Measurements from ENCODE around the gene IER3. TPM values are rescaled to one million over a fixed set of nuclear protein-coding genes. Genes with fewer than 3 reads are reported as not detected.

IER3 gene
- total and polyA plus RNA-seq, 2 experiments from 2014 or later, result 19.9 to 21.2 TPM

DNA sequence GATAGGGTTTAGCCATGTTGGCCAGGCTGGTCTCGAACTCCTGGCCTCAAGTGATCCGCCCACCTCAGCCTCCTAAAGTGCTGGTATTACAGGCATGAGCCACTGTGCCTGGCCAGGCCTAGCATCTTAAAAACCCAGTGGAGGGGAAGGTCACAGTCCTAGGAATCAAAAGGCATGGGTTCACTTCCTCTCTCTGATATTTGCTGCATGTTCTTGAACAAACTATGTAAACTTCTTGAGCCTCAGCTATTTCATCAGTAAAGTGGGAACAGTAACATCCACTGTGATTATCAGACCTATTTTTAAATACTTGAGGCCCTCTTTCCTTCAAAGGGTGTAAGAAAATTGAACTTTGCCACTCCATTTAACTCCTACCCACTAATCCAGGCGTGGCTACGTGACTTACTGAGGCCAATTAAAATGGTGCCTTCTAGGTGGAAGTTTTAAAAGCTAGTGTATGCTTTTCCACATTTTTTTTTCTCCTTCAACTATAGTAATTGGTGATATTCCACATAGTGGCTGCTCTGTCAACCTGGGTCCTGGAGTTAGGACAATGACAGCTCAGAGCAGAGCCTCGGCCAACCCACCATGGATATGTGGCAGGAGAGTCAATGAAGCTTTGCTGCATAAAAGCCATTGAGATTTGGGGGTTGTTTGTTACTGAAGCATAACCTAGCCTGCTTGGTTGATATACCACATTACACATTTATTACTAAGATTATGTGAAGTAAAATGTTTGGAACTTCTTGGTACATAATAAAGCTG lies 32.2 kb upstream of the IER3 start (continued):
- TF ChIP-seq, protein P1, sequence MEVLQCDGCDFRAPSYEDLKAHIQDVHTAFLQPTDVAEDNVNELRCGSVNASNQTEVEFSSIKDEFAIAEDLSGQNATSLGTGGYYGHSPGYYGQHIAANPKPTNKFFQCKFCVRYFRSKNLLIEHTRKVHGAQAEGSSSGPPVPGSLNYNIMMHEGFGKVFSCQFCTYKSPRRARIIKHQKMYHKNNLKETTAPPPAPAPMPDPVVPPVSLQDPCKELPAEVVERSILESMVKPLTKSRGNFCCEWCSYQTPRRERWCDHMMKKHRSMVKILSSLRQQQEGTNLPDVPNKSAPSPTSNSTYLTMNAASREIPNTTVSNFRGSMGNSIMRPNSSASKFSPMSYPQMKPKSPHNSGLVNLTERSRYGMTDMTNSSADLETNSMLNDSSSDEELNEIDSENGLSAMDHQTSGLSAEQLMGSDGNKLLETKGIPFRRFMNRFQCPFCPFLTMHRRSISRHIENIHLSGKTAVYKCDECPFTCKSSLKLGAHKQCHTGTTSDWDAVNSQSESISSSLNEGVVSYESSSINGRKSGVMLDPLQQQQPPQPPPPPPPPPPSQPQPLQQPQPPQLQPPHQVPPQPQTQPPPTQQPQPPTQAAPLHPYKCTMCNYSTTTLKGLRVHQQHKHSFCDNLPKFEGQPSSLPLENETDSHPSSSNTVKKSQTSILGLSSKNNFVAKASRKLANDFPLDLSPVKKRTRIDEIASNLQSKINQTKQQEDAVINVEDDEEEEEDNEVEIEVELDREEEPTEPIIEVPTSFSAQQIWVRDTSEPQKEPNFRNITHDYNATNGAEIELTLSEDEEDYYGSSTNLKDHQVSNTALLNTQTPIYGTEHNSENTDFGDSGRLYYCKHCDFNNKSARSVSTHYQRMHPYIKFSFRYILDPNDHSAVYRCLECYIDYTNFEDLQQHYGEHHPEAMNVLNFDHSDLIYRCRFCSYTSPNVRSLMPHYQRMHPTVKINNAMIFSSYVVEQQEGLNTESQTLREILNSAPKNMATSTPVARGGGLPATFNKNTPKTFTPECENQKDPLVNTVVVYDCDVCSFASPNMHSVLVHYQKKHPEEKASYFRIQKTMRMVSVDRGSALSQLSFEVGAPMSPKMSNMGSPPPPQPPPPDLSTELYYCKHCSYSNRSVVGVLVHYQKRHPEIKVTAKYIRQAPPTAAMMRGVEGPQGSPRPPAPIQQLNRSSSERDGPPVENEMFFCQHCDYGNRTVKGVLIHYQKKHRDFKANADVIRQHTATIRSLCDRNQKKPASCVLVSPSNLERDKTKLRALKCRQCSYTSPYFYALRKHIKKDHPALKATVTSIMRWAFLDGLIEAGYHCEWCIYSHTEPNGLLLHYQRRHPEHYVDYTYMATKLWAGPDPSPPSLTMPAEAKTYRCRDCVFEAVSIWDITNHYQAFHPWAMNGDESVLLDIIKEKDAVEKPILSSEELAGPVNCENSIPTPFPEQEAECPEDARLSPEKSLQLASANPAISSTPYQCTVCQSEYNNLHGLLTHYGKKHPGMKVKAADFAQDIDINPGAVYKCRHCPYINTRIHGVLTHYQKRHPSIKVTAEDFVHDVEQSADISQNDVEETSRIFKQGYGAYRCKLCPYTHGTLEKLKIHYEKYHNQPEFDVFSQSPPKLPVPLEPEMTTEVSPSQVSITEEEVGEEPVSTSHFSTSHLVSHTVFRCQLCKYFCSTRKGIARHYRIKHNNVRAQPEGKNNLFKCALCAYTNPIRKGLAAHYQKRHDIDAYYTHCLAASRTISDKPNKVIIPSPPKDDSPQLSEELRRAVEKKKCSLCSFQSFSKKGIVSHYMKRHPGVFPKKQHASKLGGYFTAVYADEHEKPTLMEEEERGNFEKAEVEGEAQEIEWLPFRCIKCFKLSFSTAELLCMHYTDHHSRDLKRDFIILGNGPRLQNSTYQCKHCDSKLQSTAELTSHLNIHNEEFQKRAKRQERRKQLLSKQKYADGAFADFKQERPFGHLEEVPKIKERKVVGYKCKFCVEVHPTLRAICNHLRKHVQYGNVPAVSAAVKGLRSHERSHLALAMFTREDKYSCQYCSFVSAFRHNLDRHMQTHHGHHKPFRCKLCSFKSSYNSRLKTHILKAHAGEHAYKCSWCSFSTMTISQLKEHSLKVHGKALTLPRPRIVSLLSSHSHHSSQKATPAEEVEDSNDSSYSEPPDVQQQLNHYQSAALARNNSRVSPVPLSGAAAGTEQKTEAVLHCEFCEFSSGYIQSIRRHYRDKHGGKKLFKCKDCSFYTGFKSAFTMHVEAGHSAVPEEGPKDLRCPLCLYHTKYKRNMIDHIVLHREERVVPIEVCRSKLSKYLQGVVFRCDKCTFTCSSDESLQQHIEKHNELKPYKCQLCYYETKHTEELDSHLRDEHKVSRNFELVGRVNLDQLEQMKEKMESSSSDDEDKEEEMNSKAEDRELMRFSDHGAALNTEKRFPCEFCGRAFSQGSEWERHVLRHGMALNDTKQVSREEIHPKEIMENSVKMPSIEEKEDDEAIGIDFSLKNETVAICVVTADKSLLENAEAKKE (CRISPR knock-in tag; IDR thresholded peaks at IDR 0.05), result no peak
- TF ChIP-seq, protein P2, sequence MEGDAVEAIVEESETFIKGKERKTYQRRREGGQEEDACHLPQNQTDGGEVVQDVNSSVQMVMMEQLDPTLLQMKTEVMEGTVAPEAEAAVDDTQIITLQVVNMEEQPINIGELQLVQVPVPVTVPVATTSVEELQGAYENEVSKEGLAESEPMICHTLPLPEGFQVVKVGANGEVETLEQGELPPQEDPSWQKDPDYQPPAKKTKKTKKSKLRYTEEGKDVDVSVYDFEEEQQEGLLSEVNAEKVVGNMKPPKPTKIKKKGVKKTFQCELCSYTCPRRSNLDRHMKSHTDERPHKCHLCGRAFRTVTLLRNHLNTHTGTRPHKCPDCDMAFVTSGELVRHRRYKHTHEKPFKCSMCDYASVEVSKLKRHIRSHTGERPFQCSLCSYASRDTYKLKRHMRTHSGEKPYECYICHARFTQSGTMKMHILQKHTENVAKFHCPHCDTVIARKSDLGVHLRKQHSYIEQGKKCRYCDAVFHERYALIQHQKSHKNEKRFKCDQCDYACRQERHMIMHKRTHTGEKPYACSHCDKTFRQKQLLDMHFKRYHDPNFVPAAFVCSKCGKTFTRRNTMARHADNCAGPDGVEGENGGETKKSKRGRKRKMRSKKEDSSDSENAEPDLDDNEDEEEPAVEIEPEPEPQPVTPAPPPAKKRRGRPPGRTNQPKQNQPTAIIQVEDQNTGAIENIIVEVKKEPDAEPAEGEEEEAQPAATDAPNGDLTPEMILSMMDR (conservative IDR thresholded peaks at IDR 0.05; ENCODE audit: low read depth in 2 of 2), result no peak

DNA sequence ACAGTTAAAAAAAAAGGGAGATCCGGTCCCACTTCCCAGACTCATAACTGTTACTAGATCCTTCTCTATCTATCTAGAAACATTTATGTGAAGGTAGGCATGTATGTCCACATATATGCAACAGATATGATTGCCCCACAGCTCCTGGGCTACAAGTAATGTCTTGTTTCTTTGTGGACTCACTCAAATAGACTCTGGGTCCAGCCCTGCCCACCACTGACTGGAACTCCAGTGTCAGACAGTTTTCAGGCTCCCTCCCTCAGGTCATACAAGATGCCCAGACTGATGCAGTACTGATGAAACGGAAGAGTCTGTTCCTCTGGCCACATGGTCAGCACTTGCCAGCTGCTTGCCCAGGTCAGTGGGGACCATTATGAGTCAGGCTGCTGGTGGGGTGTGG lies 30.8 kb upstream of the IER3 start:
- no peaks in the 10 kb centered on the region for H3K79me2 ChIP-seq (replicated peaks; ENCODE audit: insufficient read depth)
- no peak overlapping the region for H3K27ac ChIP-seq (ENCODE audit: low read depth)
- peaks cover 10% of the 10 kb centered on the region for H3K27me3 Mint-ChIP-seq (ENCODE audit: insufficient read depth, low read depth, poor library complexity)
- DNase-seq (ENCODE audit: low spot score) (no peak), ATAC-seq (no peak)
- no peak overlapping the region for H3K4me3 Mint-ChIP-seq
- H3K4me1 ChIP-seq (ENCODE audit: insufficient read depth), result peaks cover 8% of the 10 kb centered on the region
- H3K9me3 Mint-ChIP-seq, result peaks cover 8% of the 10 kb centered on the region; the same call in 2 of the 3 replicates
- no peak overlapping the region for H3K4me2 ChIP-seq
- H3K27ac Mint-ChIP-seq, result no peak overlapping the region
- no peaks in the 10 kb centered on the region for H3K36me3 ChIP-seq (ENCODE audit: insufficient read depth)
- H3K4me1 Mint-ChIP-seq, result peaks cover 21% of the 10 kb centered on the region
- H3K4me3 ChIP-seq, result no peak overlapping the region
- H3F3A ChIP-seq (replicated peaks; ENCODE audit: low read depth), result 0 out of 2 replicates have a peak, but pooled peaks cover 3% of the 10 kb centered on the region
- H4K20me1 ChIP-seq (replicated peaks; ENCODE audit: insufficient read depth), result no peaks in the 10 kb centered on the region
- no peaks in the 10 kb centered on the region for H3K27me3 ChIP-seq (ENCODE audit: insufficient read depth)
- H3K9me2 ChIP-seq (ENCODE audit: insufficient read depth), result no peaks in the 10 kb centered on the region
- H2AFZ ChIP-seq, result no peak overlapping the region
- peaks cover 8% of the 10 kb centered on the region; the same call in 2 of the 3 replicates for H3K36me3 Mint-ChIP-seq (ENCODE audit: low read depth)
- TF ChIP-seq CREB1 (CRISPR knock-in tag; IDR thresholded peaks at IDR 0.05; ENCODE audit: low read depth), result no peak
- TF ChIP-seq ZNF331 (CRISPR knock-in tag; IDR thresholded peaks at IDR 0.05; ENCODE audit: low read depth), result no peak
- TF ChIP-seq ZNF114 (CRISPR knock-in tag; IDR thresholded peaks at IDR 0.05), result no peak
- TF ChIP-seq, protein P3, sequence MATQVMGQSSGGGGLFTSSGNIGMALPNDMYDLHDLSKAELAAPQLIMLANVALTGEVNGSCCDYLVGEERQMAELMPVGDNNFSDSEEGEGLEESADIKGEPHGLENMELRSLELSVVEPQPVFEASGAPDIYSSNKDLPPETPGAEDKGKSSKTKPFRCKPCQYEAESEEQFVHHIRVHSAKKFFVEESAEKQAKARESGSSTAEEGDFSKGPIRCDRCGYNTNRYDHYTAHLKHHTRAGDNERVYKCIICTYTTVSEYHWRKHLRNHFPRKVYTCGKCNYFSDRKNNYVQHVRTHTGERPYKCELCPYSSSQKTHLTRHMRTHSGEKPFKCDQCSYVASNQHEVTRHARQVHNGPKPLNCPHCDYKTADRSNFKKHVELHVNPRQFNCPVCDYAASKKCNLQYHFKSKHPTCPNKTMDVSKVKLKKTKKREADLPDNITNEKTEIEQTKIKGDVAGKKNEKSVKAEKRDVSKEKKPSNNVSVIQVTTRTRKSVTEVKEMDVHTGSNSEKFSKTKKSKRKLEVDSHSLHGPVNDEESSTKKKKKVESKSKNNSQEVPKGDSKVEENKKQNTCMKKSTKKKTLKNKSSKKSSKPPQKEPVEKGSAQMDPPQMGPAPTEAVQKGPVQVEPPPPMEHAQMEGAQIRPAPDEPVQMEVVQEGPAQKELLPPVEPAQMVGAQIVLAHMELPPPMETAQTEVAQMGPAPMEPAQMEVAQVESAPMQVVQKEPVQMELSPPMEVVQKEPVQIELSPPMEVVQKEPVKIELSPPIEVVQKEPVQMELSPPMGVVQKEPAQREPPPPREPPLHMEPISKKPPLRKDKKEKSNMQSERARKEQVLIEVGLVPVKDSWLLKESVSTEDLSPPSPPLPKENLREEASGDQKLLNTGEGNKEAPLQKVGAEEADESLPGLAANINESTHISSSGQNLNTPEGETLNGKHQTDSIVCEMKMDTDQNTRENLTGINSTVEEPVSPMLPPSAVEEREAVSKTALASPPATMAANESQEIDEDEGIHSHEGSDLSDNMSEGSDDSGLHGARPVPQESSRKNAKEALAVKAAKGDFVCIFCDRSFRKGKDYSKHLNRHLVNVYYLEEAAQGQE (IDR thresholded peaks at IDR 0.05; ENCODE audit: unreplicated experiment), result no peak
- no peak for TF ChIP-seq POLR2AphosphoS5 (IDR thresholded peaks at IDR 0.05; ENCODE audit: low read depth)
- no peak for TF ChIP-seq EZH2phosphoT487 (IDR thresholded peaks at IDR 0.05; ENCODE audit: unreplicated experiment)
- TF ChIP-seq JUNB (IDR thresholded peaks at IDR 0.05; ENCODE audit: unreplicated experiment), result no peak
- no peak for TF ChIP-seq STAT1 (IDR thresholded peaks at IDR 0.05; ENCODE audit: unreplicated experiment)
- no peak for TF ChIP-seq EZH2 (IDR thresholded peaks at IDR 0.05; ENCODE audit: low read depth, unreplicated experiment)
- TF ChIP-seq, protein P4, sequence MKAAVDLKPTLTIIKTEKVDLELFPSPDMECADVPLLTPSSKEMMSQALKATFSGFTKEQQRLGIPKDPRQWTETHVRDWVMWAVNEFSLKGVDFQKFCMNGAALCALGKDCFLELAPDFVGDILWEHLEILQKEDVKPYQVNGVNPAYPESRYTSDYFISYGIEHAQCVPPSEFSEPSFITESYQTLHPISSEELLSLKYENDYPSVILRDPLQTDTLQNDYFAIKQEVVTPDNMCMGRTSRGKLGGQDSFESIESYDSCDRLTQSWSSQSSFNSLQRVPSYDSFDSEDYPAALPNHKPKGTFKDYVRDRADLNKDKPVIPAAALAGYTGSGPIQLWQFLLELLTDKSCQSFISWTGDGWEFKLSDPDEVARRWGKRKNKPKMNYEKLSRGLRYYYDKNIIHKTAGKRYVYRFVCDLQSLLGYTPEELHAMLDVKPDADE (IDR thresholded peaks at IDR 0.05), result no peak
